IgD-negative memory B cell (primary cell): ENCODE data around the gene C15orf62. TPM values are rescaled to one million over a fixed set of nuclear protein-coding genes. Genes with fewer than 3 reads are reported as not detected.

Source experiments
- H3K27ac Mint-ChIP-seq, 3 donors: one replicate each; pipeline ENCODE4 v1.8.0; 2020 to 2022; ENCODE audit warnings: mild to moderate bottlenecking in 3 of 3, mixed read lengths in 3 of 3, moderate library complexity in 1 of 3
- H3K27me3 Mint-ChIP-seq: one replicate; pipeline ENCODE4 v1.8.0; 2021; ENCODE audit warnings: mixed read lengths
- H3K36me3 Mint-ChIP-seq: one replicate; pipeline ENCODE4 v1.8.0; 2020; ENCODE audit warnings: mild to moderate bottlenecking, mixed read lengths
- H3K4me1 Mint-ChIP-seq, 3 donors: one replicate each; pipeline ENCODE4 v1.8.0; 2020 to 2022; ENCODE audit warnings: mixed read lengths in 3 of 3, mild to moderate bottlenecking in 1 of 3
- H3K4me3 Mint-ChIP-seq, 4 donors: one replicate each; pipeline ENCODE4 v1.8.0; 2020 to 2022; ENCODE audit warnings: mild to moderate bottlenecking in 4 of 4, mixed read lengths in 4 of 4, moderate library complexity in 3 of 4
- H3K9me3 Mint-ChIP-seq, 3 donors: one replicate each; pipeline ENCODE4 v1.8.0; 2020 to 2021; ENCODE audit warnings: mixed read lengths in 3 of 3, mild to moderate bottlenecking in 1 of 3
- polyA plus RNA-seq: library from polyadenylated mRNA; unstranded; fragments of 300-500 nt; fragmentation: Illumina TruSeq; gene quantifications from one replicate; pipeline ENCODE4 v1.2.3, GENCODE V29; 2021

Gene C15orf62, protein sequence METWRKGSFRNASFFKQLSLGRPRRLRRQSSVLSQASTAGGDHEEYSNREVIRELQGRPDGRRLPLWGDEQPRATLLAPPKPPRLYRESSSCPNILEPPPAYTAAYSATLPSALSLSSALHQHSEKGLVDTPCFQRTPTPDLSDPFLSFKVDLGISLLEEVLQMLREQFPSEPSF
- 0.09 TPM for polyA plus RNA-seq

GRCh38 chr15:40769274-40770146 is at the start of gene C15orf62:
TSS of gene C15orf62 (plus strand) at chr15:40769980. CDS start at chr15:40770496, 516 bp downstream.
- H3K9me3 Mint-ChIP-seq, result no peaks in the 10 kb centered on the region
- H3K27me3 Mint-ChIP-seq, result no peaks in the 10 kb centered on the region
- H3K4me1 Mint-ChIP-seq, result peaks cover 21 to 30% (median 25%) of the 10 kb centered on the region in 3 donors
- H3K36me3 Mint-ChIP-seq, result no peaks in the 10 kb centered on the region
- H3K27ac Mint-ChIP-seq, result peak within 1 kb of the TSS; percentile 87 to 91 (median 90)
- peak within 1 kb of the TSS; percentile 55 to 88 (median 76) for H3K4me3 Mint-ChIP-seq

DNA sequence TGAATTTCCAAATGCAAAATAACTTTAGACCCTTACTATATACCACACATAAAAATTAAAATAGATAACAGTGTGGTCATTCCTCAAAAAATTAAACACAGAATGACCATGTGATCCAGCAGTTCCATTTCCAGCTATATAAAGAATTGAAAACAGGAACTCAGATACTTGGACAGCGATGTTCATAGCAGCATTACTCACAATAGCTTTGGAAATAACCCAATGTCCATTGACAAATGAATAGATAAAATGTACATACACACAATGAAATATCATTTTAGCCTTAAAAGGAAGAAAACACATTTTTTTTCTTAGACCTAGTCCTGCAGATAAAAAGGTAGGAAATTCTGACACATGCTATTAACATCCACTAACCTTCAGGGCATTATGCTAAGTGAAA is 48.1 kb upstream of the C15orf62 start:
- Mint-ChIP-seq H3K36me3 (no peaks in the 10 kb centered on the region), H3K4me3 (no peak overlapping the region), H3K4me1 (no peaks in the 10 kb centered on the region), H3K27ac (no peak overlapping the region), H3K27me3 (no peaks in the 10 kb centered on the region), H3K9me3 (no peaks in the 10 kb centered on the region)

GRCh38 chr15:40722354-40722753 is 47.4 kb upstream of the C15orf62 start:
- Mint-ChIP-seq H3K9me3 (no peaks in the 10 kb centered on the region), H3K4me1 (no peaks in the 10 kb centered on the region), H3K4me3 (no peak overlapping the region), H3K27ac (no peak overlapping the region), H3K27me3 (no peaks in the 10 kb centered on the region), H3K36me3 (peaks cover under 1% of the 10 kb centered on the region)

- Mint-ChIP-seq H3K36me3 (peaks cover 3% of the 10 kb centered on the region), H3K4me1 (no peaks in the 10 kb centered on the region), H3K27ac (no peak overlapping the region), H3K27me3 (no peaks in the 10 kb centered on the region), H3K4me3 (no peak overlapping the region), H3K9me3 (no peaks in the 10 kb centered on the region)
Measured at GRCh38 chr15:40722934-40723333, 46.8 kb upstream of the C15orf62 start.

- Mint-ChIP-seq H3K27me3 (no peaks in the 10 kb centered on the region), H3K4me1 (no peaks in the 10 kb centered on the region), H3K36me3 (peaks cover 3% of the 10 kb centered on the region), H3K4me3 (no peak overlapping the region), H3K9me3 (no peaks in the 10 kb centered on the region), H3K27ac (no peak overlapping the region)
Measured at GRCh38 chr15:40723919-40724318, 45.9 kb upstream of the C15orf62 start.

- Mint-ChIP-seq H3K4me3 (no peak overlapping the region), H3K27me3 (no peaks in the 10 kb centered on the region), H3K4me1 (no peaks in the 10 kb centered on the region), H3K9me3 (no peaks in the 10 kb centered on the region), H3K36me3 (peaks cover 3% of the 10 kb centered on the region), H3K27ac (peak overlapping the region in 1 of 3 donors; percentile 4)
Measured at GRCh38 chr15:40731034-40731433, 38.7 kb upstream of the C15orf62 start.

DNA sequence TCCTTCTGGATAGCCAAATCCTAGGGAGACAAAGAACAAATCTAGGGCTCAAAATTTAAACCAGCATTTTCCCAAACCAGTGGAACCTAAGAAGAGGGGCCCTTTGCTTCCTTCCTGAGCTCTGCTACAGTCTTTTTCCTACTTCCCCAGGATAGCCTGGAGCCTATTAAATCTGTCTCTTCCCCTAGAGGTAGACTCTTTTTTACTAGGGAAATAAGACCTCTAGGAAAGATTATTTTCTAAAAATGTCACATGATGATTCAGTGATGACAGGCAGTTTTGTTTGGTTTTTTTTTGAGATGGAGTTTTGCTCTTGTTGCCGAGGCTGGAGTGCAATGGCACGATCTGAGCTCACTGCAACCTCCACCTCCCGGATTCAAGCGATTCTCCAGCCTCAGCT is 33.2 kb upstream of the C15orf62 start:
- no peaks in the 10 kb centered on the region for H3K9me3 Mint-ChIP-seq
- peaks cover 4% of the 10 kb centered on the region for H3K36me3 Mint-ChIP-seq
- H3K27ac Mint-ChIP-seq, result no peak overlapping the region
- H3K4me3 Mint-ChIP-seq, result no peak overlapping the region
- no peaks in the 10 kb centered on the region for H3K4me1 Mint-ChIP-seq
- no peaks in the 10 kb centered on the region for H3K27me3 Mint-ChIP-seq

DNA sequence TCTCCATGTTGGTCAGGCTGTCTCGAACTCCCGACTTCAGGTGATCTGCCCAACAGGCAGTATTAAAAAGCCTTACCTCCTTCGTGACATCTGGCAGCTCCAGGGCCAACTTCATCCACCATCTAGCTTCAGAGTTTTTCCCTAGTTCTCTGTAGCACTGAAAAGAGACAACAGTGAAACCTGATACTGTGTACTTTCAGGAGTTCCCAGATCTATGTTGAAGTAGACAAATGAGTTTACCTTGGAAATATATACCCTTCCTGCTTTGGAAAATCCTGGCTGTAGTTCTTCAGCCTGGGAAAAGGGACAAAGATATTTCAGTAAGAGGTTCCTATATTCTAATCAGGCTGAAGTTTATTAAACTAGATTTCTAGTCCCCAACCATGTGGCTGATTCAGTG is 32.7 kb upstream of the C15orf62 start:
- H3K27me3 Mint-ChIP-seq, result no peaks in the 10 kb centered on the region
- H3K36me3 Mint-ChIP-seq, result peaks cover 4% of the 10 kb centered on the region

GRCh38 chr15:40739047-40739446 is 30.7 kb upstream of the C15orf62 start:
- Mint-ChIP-seq H3K4me3 (no peak overlapping the region), H3K36me3 (peaks cover 6% of the 10 kb centered on the region), H3K27me3 (no peaks in the 10 kb centered on the region), H3K27ac (peak overlapping the region in 1 of 3 donors; percentile 31), H3K9me3 (no peaks in the 10 kb centered on the region), H3K4me1 (no peaks in the 10 kb centered on the region)

More for the DNA sequence above, 32.7 kb upstream of the C15orf62 start:
- H3K27ac Mint-ChIP-seq, result peak overlapping the region in 1 of 3 donors; percentile 50
- no peaks in the 10 kb centered on the region for H3K4me1 Mint-ChIP-seq
- H3K9me3 Mint-ChIP-seq, result no peaks in the 10 kb centered on the region
- H3K4me3 Mint-ChIP-seq, result no peak overlapping the region

GRCh38 chr15:40739854-40740253 is 29.9 kb upstream of the C15orf62 start:
- Mint-ChIP-seq H3K4me1 (no peaks in the 10 kb centered on the region), H3K4me3 (no peak overlapping the region), H3K27me3 (no peaks in the 10 kb centered on the region), H3K36me3 (peaks cover 6% of the 10 kb centered on the region), H3K9me3 (no peaks in the 10 kb centered on the region), H3K27ac (peak overlapping the region in 1 of 3 donors; percentile 33)

GRCh38 chr15:40743485-40743901 is 26.3 kb upstream of the C15orf62 start:
- H3K4me1 Mint-ChIP-seq, result peaks cover 0 to 1% (median 0%) of the 10 kb centered on the region in 3 donors
- no peaks in the 10 kb centered on the region for H3K9me3 Mint-ChIP-seq
- H3K27ac Mint-ChIP-seq, result peak overlapping the region in 2 of 3 donors; percentile 51 to 91
- peaks cover 6% of the 10 kb centered on the region for H3K36me3 Mint-ChIP-seq
- H3K4me3 Mint-ChIP-seq, result no peak overlapping the region
- H3K27me3 Mint-ChIP-seq, result no peaks in the 10 kb centered on the region

GRCh38 chr15:40743921-40744814 is 25.6 kb upstream of the C15orf62 start:
- H3K4me3 Mint-ChIP-seq, result no peak overlapping the region
- H3K4me1 Mint-ChIP-seq, result peaks cover 0 to 1% (median 0%) of the 10 kb centered on the region in 3 donors
- no peaks in the 10 kb centered on the region for H3K9me3 Mint-ChIP-seq
- H3K36me3 Mint-ChIP-seq, result peaks cover 1% of the 10 kb centered on the region
- no peaks in the 10 kb centered on the region for H3K27me3 Mint-ChIP-seq
- peak overlapping the region in 2 of 3 donors; percentile 51 to 91 for H3K27ac Mint-ChIP-seq

DNA sequence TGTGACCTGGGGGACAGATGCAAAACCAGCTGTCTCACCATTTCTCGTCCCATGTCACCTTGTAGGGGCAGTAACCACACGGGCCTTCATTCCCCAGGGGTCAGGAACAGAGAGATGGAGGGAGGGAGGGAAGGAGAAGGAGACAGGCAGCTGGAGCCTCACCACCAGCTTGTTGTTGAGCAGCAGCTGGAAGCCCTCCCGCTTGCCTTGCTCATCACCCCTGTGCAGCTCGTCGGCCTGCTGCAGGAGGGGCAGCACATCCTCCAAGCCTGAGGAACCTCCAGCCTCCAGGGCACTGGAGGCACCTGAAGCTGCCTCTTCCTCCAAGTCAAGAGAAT is 25.0 kb upstream of the C15orf62 start:
- no peaks in the 10 kb centered on the region for H3K9me3 Mint-ChIP-seq
- peaks cover 0 to 1% (median 0%) of the 10 kb centered on the region in 3 donors for H3K4me1 Mint-ChIP-seq
- no peak overlapping the region for H3K4me3 Mint-ChIP-seq
- no peak overlapping the region for H3K27ac Mint-ChIP-seq
- no peaks in the 10 kb centered on the region for H3K27me3 Mint-ChIP-seq
- H3K36me3 Mint-ChIP-seq, result peaks cover 1% of the 10 kb centered on the region

DNA sequence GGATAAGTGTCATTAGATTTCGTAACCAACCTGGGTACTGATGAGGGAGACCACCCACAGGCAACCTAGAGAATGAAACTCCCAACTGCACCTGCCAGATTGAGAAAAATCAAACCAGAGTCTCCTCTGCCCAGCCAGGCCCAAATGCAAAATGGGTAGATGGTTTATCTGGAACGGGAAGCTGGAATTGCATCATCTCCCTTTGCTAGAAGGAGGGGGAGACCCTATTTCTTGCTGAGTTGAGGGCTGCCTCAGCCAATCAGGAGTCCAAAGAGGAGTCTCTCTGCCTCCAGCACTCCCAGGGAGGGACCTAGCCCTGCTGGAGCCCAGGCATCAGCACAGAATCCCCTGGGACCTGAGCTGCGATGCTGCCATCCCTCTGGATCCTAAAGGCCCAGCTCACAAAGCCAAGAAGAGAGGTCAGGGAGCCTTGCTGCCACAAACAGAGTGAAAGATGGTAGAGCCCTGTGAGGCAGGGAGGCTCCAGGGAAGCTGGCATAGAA is 22.8 kb upstream of the C15orf62 start:
- Mint-ChIP-seq H3K4me3 (no peak overlapping the region), H3K9me3 (no peaks in the 10 kb centered on the region), H3K27me3 (no peaks in the 10 kb centered on the region), H3K4me1 (peaks cover 0 to 1% (median 0%) of the 10 kb centered on the region in 3 donors), H3K27ac (no peak overlapping the region), H3K36me3 (peaks cover 1% of the 10 kb centered on the region)
